ENCODE results near the gene SLC26A8.

The SLC26A8 gene

DNA sequence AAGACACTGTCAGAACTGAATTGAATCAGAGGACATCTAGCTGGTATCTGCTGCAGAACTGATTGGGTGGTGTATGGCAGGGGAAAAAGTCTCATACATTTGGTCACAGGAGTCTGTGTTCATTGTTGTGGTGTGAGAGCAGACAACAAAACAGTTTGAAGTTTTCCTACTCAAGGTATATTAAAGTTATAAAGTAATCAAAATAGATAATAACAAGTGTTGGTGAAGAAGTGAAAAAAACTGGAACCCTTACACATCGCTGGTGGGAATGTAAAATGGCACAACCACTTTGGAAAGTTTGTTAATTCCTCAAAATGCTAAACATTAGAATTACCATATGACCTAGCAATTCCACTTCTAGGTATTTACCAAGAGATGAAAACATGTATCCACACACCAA, 128.2 kb downstream of the SLC26A8 start:
- H3K9ac ChIP-seq (ENCODE audit: low read depth in 1 of 2, low read length in 2 of 2): no peak overlapping the region
- no peaks in the 10 kb centered on the region for H3K9me3 ChIP-seq (ENCODE audit: control insufficient read depth in 2 of 2, low read length in 2 of 2)
- no peaks in the 10 kb centered on the region for H3K4me1 ChIP-seq (ENCODE audit: control insufficient read depth in 2 of 2, insufficient read depth in 2 of 2, low read length in 2 of 2)
- H3K36me3 ChIP-seq (ENCODE audit: control insufficient read depth in 2 of 2, insufficient read depth in 2 of 2, low read length in 2 of 2): peaks cover 6 to 9% of the 10 kb centered on the region in 2 donors
- no peaks in the 10 kb centered on the region for H3K27me3 ChIP-seq (ENCODE audit: control insufficient read depth in 2 of 2, insufficient read depth in 2 of 2, low read length in 2 of 2)
- no peak overlapping the region for H3K4me3 ChIP-seq (ENCODE audit: low read length in 2 of 2)
- H3K27ac ChIP-seq (ENCODE audit: low read depth in 2 of 2, low read length in 2 of 2): no peak overlapping the region

DNA sequence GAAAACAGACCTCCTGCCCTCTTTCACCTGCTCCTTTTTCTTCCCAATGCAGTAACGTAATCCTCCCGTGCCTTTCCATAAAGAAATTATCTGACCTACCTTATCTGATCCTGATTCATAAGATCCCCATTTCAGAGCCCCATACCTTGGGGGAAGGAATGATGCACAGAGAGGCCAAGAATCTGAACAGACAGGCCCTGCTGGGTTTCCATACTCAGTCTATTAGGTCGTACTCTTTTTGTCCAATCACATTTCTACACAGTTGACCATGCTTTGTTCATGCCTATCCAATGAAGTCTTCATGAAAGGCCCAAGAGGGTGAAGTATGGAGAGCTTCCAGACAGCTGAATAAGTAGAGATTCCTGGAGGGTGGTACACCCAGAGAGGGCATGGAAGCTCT, 128.9 kb downstream of the SLC26A8 start:
- H3K36me3 ChIP-seq (ENCODE audit: control insufficient read depth in 2 of 2, insufficient read depth in 2 of 2, low read length in 2 of 2): peaks cover 6 to 8% of the 10 kb centered on the region in 2 donors
- H3K9me3 ChIP-seq (ENCODE audit: control insufficient read depth in 2 of 2, low read length in 2 of 2): no peaks in the 10 kb centered on the region
- H3K27me3 ChIP-seq (ENCODE audit: control insufficient read depth in 2 of 2, insufficient read depth in 2 of 2, low read length in 2 of 2): no peaks in the 10 kb centered on the region
- no peak overlapping the region for H3K4me3 ChIP-seq (ENCODE audit: low read length in 2 of 2)
- H3K4me1 ChIP-seq (ENCODE audit: control insufficient read depth in 2 of 2, insufficient read depth in 2 of 2, low read length in 2 of 2): no peaks in the 10 kb centered on the region
- H3K27ac ChIP-seq (ENCODE audit: low read depth in 2 of 2, low read length in 2 of 2): no peak overlapping the region
- no peak overlapping the region for H3K9ac ChIP-seq (ENCODE audit: low read depth in 1 of 2, low read length in 2 of 2)

DNA sequence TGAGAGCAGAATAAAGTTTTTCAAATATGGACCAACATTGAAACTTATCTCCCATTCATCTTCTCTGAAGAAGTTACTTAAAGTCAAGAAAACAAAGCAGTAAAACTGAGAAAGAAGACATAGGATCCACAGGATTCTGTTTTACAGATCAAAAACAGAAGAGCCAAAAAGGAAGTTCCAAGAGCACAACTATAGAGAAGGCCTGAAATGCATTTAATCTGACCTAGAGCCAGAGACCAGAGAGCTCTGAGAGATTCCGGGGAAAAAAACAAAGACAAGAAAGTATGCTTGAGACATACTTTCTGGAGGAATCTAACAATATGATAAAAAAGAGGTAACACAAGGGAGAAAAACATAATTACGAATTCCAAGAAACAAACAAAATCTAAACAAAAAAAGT, 129.7 kb downstream of the SLC26A8 start:
- Histone ChIP-seq H3K27ac (ENCODE audit: low read depth in 2 of 2, low read length in 2 of 2) (no peak overlapping the region), H3K4me3 (ENCODE audit: low read length in 2 of 2) (no peak overlapping the region), H3K27me3 (ENCODE audit: control insufficient read depth in 2 of 2, insufficient read depth in 2 of 2, low read length in 2 of 2) (no peaks in the 10 kb centered on the region), H3K4me1 (ENCODE audit: control insufficient read depth in 2 of 2, insufficient read depth in 2 of 2, low read length in 2 of 2) (no peaks in the 10 kb centered on the region), H3K9ac (ENCODE audit: low read depth in 1 of 2, low read length in 2 of 2) (no peak overlapping the region), H3K9me3 (ENCODE audit: control insufficient read depth in 2 of 2, low read length in 2 of 2) (no peaks in the 10 kb centered on the region), H3K36me3 (ENCODE audit: control insufficient read depth in 2 of 2, insufficient read depth in 2 of 2, low read length in 2 of 2) (peaks cover 0 to 2% of the 10 kb centered on the region in 2 donors)
